ENCODE measurements around the gene TDRD1.

TDRD1 gene

DNA sequence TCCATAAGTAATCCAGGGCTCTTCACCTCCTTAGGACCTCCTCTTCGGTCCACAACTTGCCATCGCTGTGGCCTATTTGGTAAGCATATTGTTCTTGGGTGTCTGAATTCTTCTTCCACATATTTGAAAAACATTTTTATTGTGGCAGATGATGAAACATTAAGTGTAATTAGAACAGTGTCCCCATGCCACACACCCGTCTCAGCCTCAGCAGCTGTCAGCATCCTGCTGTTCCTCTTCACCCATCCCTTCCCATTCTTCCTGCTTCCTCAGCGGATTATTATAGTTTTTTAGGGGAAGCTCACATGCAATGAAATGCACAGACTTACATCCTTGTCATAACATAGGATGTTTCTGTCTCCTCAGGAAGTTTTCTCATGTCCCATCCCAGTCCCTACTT lies 20.1 kb downstream of the TDRD1 start:
- DNase-seq (ENCODE audit: low read depth): no peak
- H3K4me3 ChIP-seq (ENCODE audit: control insufficient read depth, low read depth, low read length): no peak overlapping the region
- TF ChIP-seq, protein P1, sequence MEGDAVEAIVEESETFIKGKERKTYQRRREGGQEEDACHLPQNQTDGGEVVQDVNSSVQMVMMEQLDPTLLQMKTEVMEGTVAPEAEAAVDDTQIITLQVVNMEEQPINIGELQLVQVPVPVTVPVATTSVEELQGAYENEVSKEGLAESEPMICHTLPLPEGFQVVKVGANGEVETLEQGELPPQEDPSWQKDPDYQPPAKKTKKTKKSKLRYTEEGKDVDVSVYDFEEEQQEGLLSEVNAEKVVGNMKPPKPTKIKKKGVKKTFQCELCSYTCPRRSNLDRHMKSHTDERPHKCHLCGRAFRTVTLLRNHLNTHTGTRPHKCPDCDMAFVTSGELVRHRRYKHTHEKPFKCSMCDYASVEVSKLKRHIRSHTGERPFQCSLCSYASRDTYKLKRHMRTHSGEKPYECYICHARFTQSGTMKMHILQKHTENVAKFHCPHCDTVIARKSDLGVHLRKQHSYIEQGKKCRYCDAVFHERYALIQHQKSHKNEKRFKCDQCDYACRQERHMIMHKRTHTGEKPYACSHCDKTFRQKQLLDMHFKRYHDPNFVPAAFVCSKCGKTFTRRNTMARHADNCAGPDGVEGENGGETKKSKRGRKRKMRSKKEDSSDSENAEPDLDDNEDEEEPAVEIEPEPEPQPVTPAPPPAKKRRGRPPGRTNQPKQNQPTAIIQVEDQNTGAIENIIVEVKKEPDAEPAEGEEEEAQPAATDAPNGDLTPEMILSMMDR (IDR thresholded peaks at IDR 0.05; ENCODE audit: control insufficient read depth, insufficient read depth, low read depth, low read length, missing control alignments): no peak

DNA sequence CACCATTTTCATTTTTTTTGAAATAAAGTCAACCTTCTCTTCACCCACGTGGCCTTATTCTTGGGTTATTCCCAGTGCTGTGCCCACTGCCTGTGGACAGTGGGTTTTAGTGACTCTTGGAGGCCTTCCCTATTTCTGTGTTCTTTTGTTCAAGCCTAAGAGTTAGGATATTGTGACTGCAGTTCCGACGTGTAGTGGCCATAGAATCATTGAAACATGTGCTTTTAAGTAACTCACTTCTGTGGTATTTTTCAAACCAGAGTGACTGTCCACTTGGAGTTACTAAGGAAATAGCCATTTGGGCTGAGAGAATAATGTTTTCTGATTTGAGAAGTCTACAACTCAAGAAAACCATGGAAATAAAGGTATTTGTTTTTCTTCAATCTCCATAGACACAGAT lies 23.7 kb downstream of the TDRD1 start:
- DNase-seq (ENCODE audit: low read depth): no peak
- TF ChIP-seq, protein P1 (IDR thresholded peaks at IDR 0.05; ENCODE audit: control insufficient read depth, insufficient read depth, low read depth, low read length, missing control alignments): no peak
- H3K4me3 ChIP-seq (ENCODE audit: control insufficient read depth, low read depth, low read length): no peak overlapping the region

GRCh38 chr10:114206902-114207301 lies 27.7 kb downstream of the TDRD1 start:
- no peak overlapping the region for H3K4me3 ChIP-seq (ENCODE audit: control insufficient read depth, low read depth, low read length)
- TF ChIP-seq, protein P1 (IDR thresholded peaks at IDR 0.05; ENCODE audit: control insufficient read depth, insufficient read depth, low read depth, low read length, missing control alignments): no peak
- DNase-seq (ENCODE audit: low read depth): no peak

- TF ChIP-seq, protein P1 (IDR thresholded peaks at IDR 0.05; ENCODE audit: control insufficient read depth, insufficient read depth, low read depth, low read length, missing control alignments): no peak
- H3K4me3 ChIP-seq (ENCODE audit: control insufficient read depth, low read depth, low read length): no peak overlapping the region
- DNase-seq (ENCODE audit: low read depth): no peak
These were observed 28.2 kb downstream of the TDRD1 start for GRCh38 chr10:114207349-114207748.

DNA sequence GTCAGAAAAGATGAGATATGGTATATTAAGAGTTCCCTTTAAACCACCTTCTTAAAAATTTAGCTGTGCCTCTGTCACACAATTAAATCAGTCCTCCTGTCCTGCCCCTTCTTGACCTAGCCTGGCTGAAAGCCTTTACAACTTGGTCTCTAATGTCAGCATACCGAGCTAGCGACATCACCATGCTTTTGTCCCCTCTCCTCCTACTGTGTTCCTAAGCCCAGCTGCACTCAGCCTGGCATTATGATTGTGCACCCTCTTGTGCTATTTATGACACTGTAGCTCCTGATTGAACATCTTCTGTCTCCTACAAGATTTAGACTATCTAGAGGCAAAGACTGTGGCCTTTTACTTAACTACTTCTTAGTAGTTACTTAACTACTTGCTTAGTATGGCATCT lies 29.2 kb downstream of the TDRD1 start:
- no peak overlapping the region for H3K4me3 ChIP-seq (ENCODE audit: control insufficient read depth, low read depth, low read length)
- TF ChIP-seq, protein P1 (IDR thresholded peaks at IDR 0.05; ENCODE audit: control insufficient read depth, insufficient read depth, low read depth, low read length, missing control alignments): no peak
- no peak for DNase-seq (ENCODE audit: low read depth)

- H3K4me3 ChIP-seq (ENCODE audit: control insufficient read depth, low read depth, low read length): no peak overlapping the region
- TF ChIP-seq, protein P1 (IDR thresholded peaks at IDR 0.05; ENCODE audit: control insufficient read depth, insufficient read depth, low read depth, low read length, missing control alignments): no peak
- DNase-seq (ENCODE audit: low read depth): no peak
These were observed 33.0 kb downstream of the TDRD1 start for GRCh38 chr10:114212153-114212552.

- DNase-seq (ENCODE audit: low read depth): no peak
- H3K4me3 ChIP-seq (ENCODE audit: control insufficient read depth, low read depth, low read length): no peak overlapping the region
- TF ChIP-seq, protein P1 (IDR thresholded peaks at IDR 0.05; ENCODE audit: control insufficient read depth, insufficient read depth, low read depth, low read length, missing control alignments): no peak
These were observed 35.9 kb downstream of the TDRD1 start for GRCh38 chr10:114215033-114215432.

All from AG09309 (cell line).